Naive B cell (primary cell): ENCODE results near the gene FAM219A. TPM values are rescaled to one million over a fixed set of nuclear protein-coding genes. Genes with fewer than 3 reads are reported as not detected.

Experiments used
- ATAC-seq, 2 donors: fragments of 150-1000 bp; cut with Tn5 transposase; 2 replicates each; pipeline ENCODE4 v1.10.0; 2021; ENCODE audit warnings: low read depth in 2 of 2, mild to moderate bottlenecking in 2 of 2, moderate library complexity in 2 of 2
- DNase-seq: peaks from one replicate; pipeline ENCODE4 v3.0.0; 2022
- H3K27ac Mint-ChIP-seq, 6 donors: one replicate each; pipeline ENCODE4 v1.8.0; 2020 to 2022; ENCODE audit warnings: mild to moderate bottlenecking in 6 of 6, mixed read lengths in 6 of 6, moderate library complexity in 5 of 6, inconsistent platforms in 2 of 6
- H3K27me3 Mint-ChIP-seq, 3 donors: one replicate each; pipeline ENCODE4 v1.8.0; 2021 to 2022; ENCODE audit warnings: mixed read lengths in 3 of 3, mild to moderate bottlenecking in 1 of 3
- H3K36me3 Mint-ChIP-seq, 2 donors: one replicate each; pipeline ENCODE4 v1.8.0; 2020 to 2022; ENCODE audit warnings: mixed read lengths in 2 of 2, inconsistent platforms in 1 of 2, mild to moderate bottlenecking in 1 of 2
- H3K4me1 Mint-ChIP-seq, 3 donors: one replicate each; pipeline ENCODE4 v1.8.0; 2020 to 2022; ENCODE audit warnings: mixed read lengths in 3 of 3, inconsistent platforms in 1 of 3, mild to moderate bottlenecking in 1 of 3, moderate library complexity in 1 of 3
- H3K4me3 Mint-ChIP-seq, 8 donors: one replicate each; pipeline ENCODE4 v1.8.0; 2020 to 2022; ENCODE audit warnings: mild to moderate bottlenecking in 8 of 8, mixed read lengths in 8 of 8, moderate library complexity in 8 of 8, inconsistent platforms in 2 of 8
- H3K9me3 Mint-ChIP-seq, 7 donors: one replicate each; pipeline ENCODE4 v1.8.0; 2020 to 2022; ENCODE audit warnings: mixed read lengths in 7 of 7, mild to moderate bottlenecking in 5 of 7, inconsistent platforms in 2 of 7, moderate library complexity in 1 of 7
- polyA plus RNA-seq, 6 donors: library from polyadenylated mRNA; unstranded; fragments of 300-500 nt; fragmentation: Illumina TruSeq; gene quantifications; one replicate each; pipeline ENCODE4 v1.2.3, GENCODE V29; 2021; ENCODE audit warnings: low read depth in 6 of 6

The FAM219A gene
- polyA plus RNA-seq, 6 donors from 2014 or later = 0.80 to 1.5 (median 1.1) TPM

DNA sequence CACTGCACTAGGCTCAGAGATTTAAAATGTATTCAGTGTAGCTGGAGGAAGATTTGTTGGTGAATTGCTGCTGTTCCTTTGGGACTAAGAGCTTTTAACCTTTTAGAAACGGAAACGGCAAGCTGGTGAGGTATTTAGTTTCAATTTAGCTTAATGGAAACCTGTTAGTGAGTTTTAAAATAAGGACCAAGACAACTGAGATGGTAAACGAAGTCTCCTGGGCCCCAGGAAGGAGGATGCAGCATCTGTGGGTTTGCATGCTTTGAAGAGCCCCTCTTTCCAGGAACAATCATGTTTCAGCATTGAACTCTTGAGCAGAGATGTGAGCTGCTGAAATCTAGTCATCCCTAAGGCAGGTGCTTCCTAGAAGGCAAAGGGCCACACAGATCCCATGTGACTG lies 16.7 kb upstream of the FAM219A start:
- no peaks in the 10 kb centered on the region for H3K36me3 Mint-ChIP-seq
- DNase-seq = no peak

DNA sequence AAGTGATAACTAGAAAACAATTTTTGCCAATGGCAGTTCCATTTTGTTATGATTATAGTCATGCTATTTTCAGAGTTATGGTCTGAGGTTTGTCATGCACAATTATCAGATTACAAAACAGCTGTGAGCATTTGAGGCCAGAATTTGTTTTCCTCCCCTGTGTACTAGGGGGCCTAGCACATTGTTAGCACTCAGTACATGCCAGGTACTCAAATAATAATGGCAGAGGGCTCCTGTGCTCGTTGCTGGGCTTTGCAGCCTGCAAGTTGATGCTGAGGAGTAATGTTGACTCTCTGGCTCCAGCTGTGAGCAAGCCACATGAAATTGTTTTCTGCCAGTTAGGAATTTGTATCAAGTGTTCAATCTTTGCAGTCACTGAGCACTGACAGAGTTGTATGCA lies 7.1 kb upstream of the FAM219A start:
- Mint-ChIP-seq H3K27ac (no peak overlapping the region), H3K4me1 (no peaks in the 10 kb centered on the region), H3K36me3 (no peaks in the 10 kb centered on the region), H3K4me3 (no peak overlapping the region), H3K9me3 (peaks cover 0 to 1% (median 0%) of the 10 kb centered on the region in 7 donors), H3K27me3 (peaks cover 17 to 42% (median 32%) of the 10 kb centered on the region in 3 donors)
- ATAC-seq (no peak), DNase-seq (no peak)

More for the DNA sequence above, 16.7 kb upstream of the FAM219A start:
- Mint-ChIP-seq H3K27ac (no peak overlapping the region), H3K4me1 (no peaks in the 10 kb centered on the region), H3K9me3 (no peaks in the 10 kb centered on the region), H3K27me3 (peaks cover 14 to 37% (median 28%) of the 10 kb centered on the region in 3 donors), H3K4me3 (no peak overlapping the region)
- no peak for ATAC-seq

DNA sequence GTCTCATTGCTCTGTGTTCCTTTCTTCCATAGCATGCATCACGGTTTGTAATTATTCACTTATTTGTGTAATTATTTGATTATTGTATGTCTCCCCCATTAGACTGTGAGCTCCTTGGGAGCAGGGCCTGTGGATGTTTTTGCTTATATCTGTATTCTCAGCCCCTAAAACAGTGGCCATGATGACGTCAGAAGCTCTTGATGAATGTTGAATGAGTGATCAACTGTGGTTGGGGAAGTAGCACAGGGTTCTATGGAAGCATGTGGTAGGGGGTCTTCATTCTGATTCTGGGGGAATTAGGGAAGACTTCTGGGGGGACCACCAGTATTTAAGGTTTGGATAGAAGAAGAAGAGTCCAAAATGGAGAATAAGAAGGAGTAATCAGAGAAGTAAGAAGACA lies 6.2 kb upstream of the FAM219A start:
- DNase-seq = no peak
- H3K27ac Mint-ChIP-seq = no peak overlapping the region
- no peak for ATAC-seq
- H3K36me3 Mint-ChIP-seq = no peaks in the 10 kb centered on the region
- peaks cover 0 to 1% (median 0%) of the 10 kb centered on the region in 7 donors for H3K9me3 Mint-ChIP-seq
- H3K4me3 Mint-ChIP-seq = no peak overlapping the region
- H3K27me3 Mint-ChIP-seq = peaks cover 22 to 33% (median 32%) of the 10 kb centered on the region in 3 donors
- peaks cover 0 to 7% (median 3%) of the 10 kb centered on the region in 3 donors for H3K4me1 Mint-ChIP-seq

DNA sequence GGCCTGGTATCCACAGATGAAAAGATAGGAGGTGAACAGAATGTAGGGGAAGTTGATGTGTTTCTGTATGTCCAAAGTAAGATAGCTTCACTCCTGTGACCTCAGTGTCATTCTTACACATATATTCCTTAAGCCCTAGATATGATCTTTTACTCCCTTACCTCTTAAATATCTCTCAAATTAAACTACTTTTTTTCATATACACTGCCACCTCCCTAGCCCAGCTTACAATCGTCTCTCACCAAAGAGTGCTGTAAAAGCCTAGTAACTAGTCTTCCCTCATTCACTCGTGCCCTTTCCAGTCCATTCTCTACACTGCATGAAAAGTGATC lies 5.5 kb upstream of the FAM219A start:
- H3K27ac Mint-ChIP-seq = no peak overlapping the region
- peaks cover 0 to 1% (median 0%) of the 10 kb centered on the region in 7 donors for H3K9me3 Mint-ChIP-seq
- ATAC-seq = no peak
- peaks cover 22 to 32% (median 31%) of the 10 kb centered on the region in 3 donors for H3K27me3 Mint-ChIP-seq
- no peak overlapping the region for H3K4me3 Mint-ChIP-seq
- no peak for DNase-seq
- H3K36me3 Mint-ChIP-seq = no peaks in the 10 kb centered on the region
- H3K4me1 Mint-ChIP-seq = peaks cover 4 to 14% (median 8%) of the 10 kb centered on the region in 3 donors

DNA sequence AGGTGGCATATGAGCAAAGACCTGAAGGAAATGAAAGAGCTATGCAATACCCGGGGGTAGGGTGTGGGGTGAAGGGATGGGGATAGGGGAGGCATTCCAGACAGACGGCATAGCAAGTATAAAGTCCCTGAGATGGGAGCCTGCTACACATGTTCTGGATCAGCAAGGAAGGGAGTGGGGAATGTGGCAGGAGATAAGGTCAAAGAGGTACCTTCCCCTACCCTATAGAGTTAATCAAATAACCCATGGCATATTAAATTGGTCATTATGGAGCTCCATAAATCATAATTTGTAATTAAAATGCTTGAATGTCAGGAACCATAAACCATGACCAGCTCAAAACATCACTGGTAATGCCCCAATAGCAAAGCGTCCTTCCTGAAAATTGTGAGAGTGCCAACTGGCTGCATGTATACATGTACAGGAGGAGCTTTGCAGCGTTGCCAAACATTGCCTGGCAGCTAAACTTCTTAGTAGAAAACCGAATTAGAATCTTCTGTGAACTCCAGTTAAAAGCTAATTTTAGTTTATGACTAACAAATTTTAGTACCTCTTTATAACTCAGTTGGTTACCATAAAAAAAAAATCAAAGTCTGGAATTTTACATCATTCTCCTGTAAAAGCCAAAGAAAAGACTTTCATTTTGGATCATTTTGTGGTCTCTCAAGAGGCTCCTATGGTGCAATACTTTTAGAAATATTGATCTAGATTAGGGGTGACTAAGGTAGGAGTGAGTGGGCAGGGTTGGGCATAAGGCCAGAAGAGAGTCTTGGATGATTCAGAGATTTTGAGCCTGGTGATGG lies 4.9 kb upstream of the FAM219A start:
- ATAC-seq (no peak), DNase-seq (no peak)
- Mint-ChIP-seq H3K36me3 (no peaks in the 10 kb centered on the region), H3K9me3 (peaks cover 0 to 1% (median 0%) of the 10 kb centered on the region in 7 donors), H3K27me3 (peaks cover 22 to 32% (median 31%) of the 10 kb centered on the region in 3 donors), H3K4me1 (peaks cover 9 to 20% (median 12%) of the 10 kb centered on the region in 3 donors), H3K27ac (no peak overlapping the region), H3K4me3 (no peak overlapping the region)

DNA sequence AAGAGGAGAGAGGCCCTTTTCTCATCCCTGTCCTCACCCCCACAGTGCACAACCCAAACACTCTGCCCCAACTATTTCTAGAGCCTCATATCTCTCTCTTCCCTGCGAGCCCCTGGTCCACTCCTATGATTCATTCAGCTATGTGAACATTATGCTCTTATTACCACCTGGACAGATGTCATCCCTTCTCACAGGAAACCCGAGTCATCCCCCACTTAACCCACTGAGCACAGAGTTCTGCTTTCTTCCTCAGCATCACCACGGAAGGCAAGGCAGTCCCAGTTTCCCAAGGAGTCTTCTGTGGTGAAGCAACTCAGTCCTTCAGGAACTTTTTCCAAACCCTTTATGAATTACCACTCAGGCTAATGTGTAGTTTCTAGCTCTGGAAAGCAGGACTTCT lies 1.6 kb upstream of the FAM219A start:
- H3K27ac Mint-ChIP-seq = peak overlapping the region in 1 of 6 donors; percentile 11
- peak overlapping the region in 3 of 8 donors; percentile 37 to 88 (median 60) for H3K4me3 Mint-ChIP-seq
- peaks cover 0 to 1% (median 0%) of the 10 kb centered on the region in 7 donors for H3K9me3 Mint-ChIP-seq
- no peaks in the 10 kb centered on the region for H3K36me3 Mint-ChIP-seq
- H3K27me3 Mint-ChIP-seq = peaks cover 10 to 20% (median 19%) of the 10 kb centered on the region in 3 donors
- H3K4me1 Mint-ChIP-seq = peaks cover 27 to 40% (median 32%) of the 10 kb centered on the region in 3 donors
- ATAC-seq (no peak), DNase-seq (no peak)

DNA sequence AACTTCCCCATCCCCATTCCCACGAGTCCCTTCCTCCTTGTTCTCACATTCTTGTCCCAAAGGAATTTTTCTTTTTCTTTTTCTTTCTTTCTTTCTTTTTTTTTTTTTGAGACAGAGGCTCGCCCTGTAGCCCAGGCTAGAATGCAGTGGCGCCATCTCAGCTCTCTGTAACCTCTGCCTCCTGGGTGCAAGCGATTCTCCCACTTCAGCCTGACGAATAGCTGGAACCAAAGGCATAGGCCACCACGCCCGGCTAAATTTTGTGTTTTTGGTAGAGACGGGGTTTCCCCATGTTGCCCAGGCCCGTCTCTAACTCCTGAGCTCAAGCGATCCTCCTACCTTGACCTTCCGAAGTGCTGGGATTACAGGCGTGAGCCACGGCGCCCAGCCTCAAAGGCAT lies 986 bp upstream of the FAM219A start:
- peak overlapping the region; percentile 17 to 94 (median 88) for H3K4me3 Mint-ChIP-seq
- DNase-seq (no peak), ATAC-seq (no peak)
- H3K27me3 Mint-ChIP-seq = peaks cover 10 to 20% (median 19%) of the 10 kb centered on the region in 3 donors
- H3K9me3 Mint-ChIP-seq = peaks cover 0 to 1% (median 0%) of the 10 kb centered on the region in 7 donors
- no peaks in the 10 kb centered on the region for H3K36me3 Mint-ChIP-seq
- peak overlapping the region in 4 of 6 donors; percentile 28 to 97 (median 75) for H3K27ac Mint-ChIP-seq
- H3K4me1 Mint-ChIP-seq = peaks cover 27 to 40% (median 35%) of the 10 kb centered on the region in 3 donors

DNA sequence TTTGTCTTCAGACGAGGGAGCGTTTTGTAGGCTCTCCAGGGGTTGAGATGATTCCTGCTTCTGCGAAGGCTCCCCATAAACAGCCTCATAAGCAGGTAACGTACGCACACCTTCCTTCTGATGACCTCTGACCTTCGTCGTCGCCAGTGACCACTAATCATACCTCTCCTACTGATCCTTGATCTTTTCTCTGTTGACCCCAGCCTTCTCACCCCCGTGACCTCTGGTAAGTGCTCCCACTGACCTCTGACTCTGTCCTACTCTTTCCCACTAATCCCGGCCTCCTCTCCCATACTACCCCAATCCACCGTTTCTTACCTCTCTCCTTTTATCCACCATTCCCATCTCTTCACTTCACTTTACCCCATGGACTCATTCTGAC lies 580 bp upstream of the FAM219A start:
- Mint-ChIP-seq H3K4me1 (peaks cover 27 to 40% (median 36%) of the 10 kb centered on the region in 3 donors), H3K36me3 (no peaks in the 10 kb centered on the region), H3K9me3 (peaks cover 0 to 1% (median 0%) of the 10 kb centered on the region in 7 donors), H3K4me3 (peak overlapping the region; percentile 87 to 94 (median 90)), H3K27me3 (peaks cover 10 to 20% (median 19%) of the 10 kb centered on the region in 3 donors), H3K27ac (peak overlapping the region in 5 of 6 donors; percentile 72 to 97 (median 83))
- DNase-seq (no peak), ATAC-seq (no peak)

DNA sequence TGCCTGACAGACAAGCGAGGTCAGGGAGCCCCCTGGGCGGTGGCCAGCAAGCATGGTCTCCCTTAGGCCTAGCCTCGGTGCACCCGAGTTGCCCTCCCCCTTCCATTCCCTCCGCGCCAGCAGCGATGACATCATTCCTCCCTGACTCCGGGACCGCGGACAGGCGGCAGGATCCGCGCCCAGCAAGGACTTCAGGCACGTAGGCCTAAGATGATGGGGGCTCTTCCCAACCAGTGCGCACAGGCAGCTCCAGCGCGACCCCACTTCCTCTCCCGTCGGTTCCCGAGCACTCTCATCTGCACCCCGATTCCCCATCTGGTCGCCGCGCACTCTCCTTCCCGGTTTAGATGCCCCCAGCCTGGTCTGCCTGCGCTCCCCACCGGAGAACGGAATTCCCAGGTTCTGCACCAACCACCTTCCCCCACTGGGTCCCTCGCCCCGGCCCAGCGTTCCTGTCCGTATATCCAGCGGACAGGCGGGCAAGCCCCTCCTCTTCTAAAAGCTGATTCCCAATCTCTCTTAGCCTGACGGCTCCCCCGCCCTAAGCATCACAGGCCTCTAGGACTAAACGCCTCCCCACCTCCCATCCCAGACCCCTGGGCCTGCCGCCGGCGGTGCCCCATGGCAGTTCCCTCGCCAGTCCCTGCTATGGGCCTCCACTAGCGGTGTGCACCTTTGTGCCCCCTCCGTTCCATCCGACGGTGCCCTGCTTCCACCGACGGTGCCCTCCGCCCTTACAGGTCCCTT lies 931 bp downstream of the FAM219A start:
- H3K36me3 Mint-ChIP-seq = peaks cover 0 to 4% of the 10 kb centered on the region in 2 donors
- H3K27ac Mint-ChIP-seq = peak overlapping the region in 3 of 6 donors; percentile 53 to 90 (median 79)
- ATAC-seq = no peak
- peaks cover 0 to 1% (median 0%) of the 10 kb centered on the region in 7 donors for H3K9me3 Mint-ChIP-seq
- H3K4me3 Mint-ChIP-seq = peak overlapping the region; percentile 87 to 94 (median 92)
- DNase-seq = no peak
- H3K4me1 Mint-ChIP-seq = peaks cover 31 to 46% (median 40%) of the 10 kb centered on the region in 3 donors
- H3K27me3 Mint-ChIP-seq = peaks cover 10 to 13% (median 13%) of the 10 kb centered on the region in 3 donors

DNA sequence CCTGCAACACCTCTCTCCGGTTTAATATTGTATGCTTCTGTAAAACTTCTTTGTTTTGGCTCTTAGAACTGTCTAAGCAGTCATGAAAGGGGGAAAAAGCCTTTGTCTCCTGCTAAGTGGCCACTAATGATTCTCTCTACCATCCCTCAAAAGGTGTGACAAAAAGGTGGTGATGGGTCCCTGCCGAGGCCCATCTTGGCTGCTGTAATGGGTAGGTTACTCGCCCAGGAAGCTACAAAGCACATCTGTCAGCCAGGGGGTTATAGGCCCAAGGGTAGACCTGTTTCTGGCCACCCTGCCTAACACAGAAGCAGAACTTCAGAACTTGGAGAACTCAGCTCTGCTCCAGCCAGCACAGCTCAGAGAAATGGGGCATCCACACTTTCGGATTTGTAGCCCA lies 1.6 kb downstream of the FAM219A start:
- H3K27me3 Mint-ChIP-seq = peaks cover 5 to 6% (median 6%) of the 10 kb centered on the region in 3 donors
- peaks cover 0 to 8% of the 10 kb centered on the region in 2 donors for H3K36me3 Mint-ChIP-seq
- no peak for ATAC-seq
- H3K27ac Mint-ChIP-seq = peak overlapping the region in 1 of 6 donors; percentile 47
- peak overlapping the region; percentile 87 to 94 (median 92) for H3K4me3 Mint-ChIP-seq
- H3K9me3 Mint-ChIP-seq = peaks cover 0 to 1% (median 0%) of the 10 kb centered on the region in 7 donors
- H3K4me1 Mint-ChIP-seq = peaks cover 33 to 46% (median 40%) of the 10 kb centered on the region in 3 donors
- no peak for DNase-seq

DNA sequence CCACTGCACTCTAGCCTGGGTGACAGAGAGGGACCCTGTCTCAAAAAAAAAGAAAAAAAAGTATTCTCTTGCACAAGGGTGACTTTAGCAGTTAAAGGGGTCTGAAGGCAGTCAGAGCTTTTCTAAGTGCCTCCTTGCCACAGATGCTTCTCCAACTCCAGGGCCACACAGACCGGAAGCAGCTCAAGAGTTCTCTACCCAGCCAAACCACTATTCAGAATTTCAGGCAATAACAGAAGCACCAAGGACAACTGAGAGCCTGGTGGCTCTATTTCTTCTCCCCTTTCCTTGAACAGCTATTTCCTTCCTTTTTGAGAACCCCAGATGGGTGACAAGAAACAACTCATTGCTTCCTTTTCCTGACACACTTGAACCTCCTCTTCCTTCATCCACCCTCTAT lies 2.2 kb downstream of the FAM219A start:
- H3K27me3 Mint-ChIP-seq = peaks cover 0 to 5% (median 0%) of the 10 kb centered on the region in 3 donors
- H3K36me3 Mint-ChIP-seq = peaks cover 0 to 8% of the 10 kb centered on the region in 2 donors
- ATAC-seq (no peak), DNase-seq (no peak)
- H3K27ac Mint-ChIP-seq = no peak overlapping the region
- H3K9me3 Mint-ChIP-seq = no peaks in the 10 kb centered on the region
- H3K4me3 Mint-ChIP-seq = peak overlapping the region in 5 of 8 donors; percentile 22 to 88 (median 48)
- H3K4me1 Mint-ChIP-seq = peaks cover 39 to 46% (median 46%) of the 10 kb centered on the region in 3 donors

DNA sequence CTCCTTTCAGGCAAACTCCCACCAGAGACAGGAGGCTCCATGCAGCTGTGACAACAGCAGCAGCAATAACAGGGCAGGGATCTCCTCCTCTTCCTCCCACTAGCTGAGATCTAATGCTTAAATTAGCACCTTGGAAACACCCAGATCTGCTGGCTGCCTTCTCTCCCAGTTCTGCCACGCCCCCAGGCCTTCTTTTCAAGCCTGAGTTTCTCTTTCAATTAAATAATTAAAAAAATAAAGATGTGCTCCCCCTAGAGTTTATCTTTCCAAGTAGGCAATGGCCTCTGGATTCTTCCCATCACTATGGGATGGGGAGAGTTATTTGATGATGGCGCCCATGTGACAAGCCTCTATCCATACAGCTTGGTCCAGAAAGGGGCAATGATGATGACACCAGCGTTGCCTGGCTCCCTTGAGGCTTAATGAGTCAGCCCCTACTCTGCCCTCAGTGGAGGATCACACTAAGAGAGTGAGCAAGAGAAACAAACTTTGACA lies 3.8 kb downstream of the FAM219A start:
- no peaks in the 10 kb centered on the region for H3K9me3 Mint-ChIP-seq
- H3K36me3 Mint-ChIP-seq = peaks cover 0 to 8% of the 10 kb centered on the region in 2 donors
- ATAC-seq (no peak), DNase-seq (no peak)
- peaks cover 42 to 45% (median 43%) of the 10 kb centered on the region in 3 donors for H3K4me1 Mint-ChIP-seq
- no peaks in the 10 kb centered on the region for H3K27me3 Mint-ChIP-seq
- H3K27ac Mint-ChIP-seq = no peak overlapping the region
- peak overlapping the region in 2 of 8 donors; percentile 44 to 54 for H3K4me3 Mint-ChIP-seq

DNA sequence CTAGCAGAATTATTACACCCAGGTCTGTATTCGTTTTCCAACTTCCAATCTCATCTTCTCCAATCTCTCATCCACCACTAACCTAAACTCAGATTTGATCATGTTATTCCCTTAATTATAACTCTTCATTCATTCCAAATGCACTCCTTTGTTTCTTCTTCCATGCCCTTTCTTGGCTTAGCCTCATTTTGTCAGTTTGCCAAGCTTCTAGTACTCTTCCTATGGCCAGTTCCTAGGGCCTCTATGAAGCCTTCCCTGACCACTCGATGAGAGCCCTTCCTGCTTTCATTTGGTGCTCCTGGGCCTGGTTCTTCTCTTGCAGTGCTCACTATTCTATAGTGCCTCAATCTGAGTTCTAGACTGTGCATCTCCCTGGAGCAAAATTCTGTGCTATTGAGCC lies 5.8 kb downstream of the FAM219A start:
- no peaks in the 10 kb centered on the region for H3K9me3 Mint-ChIP-seq
- no peaks in the 10 kb centered on the region for H3K27me3 Mint-ChIP-seq
- H3K27ac Mint-ChIP-seq = no peak overlapping the region
- ATAC-seq (no peak), DNase-seq (no peak)
- H3K4me1 Mint-ChIP-seq = peaks cover 27 to 34% (median 29%) of the 10 kb centered on the region in 3 donors
- peaks cover 0 to 8% of the 10 kb centered on the region in 2 donors for H3K36me3 Mint-ChIP-seq
- no peak overlapping the region for H3K4me3 Mint-ChIP-seq
